Astrocyte (in vitro differentiated cells and primary cell): Measurements from ENCODE around the gene TRPC6.

ENCODE experiments used
- CTCF ChIP-seq: IDR thresholded peaks from 2 replicates; pipeline ENCODE4 v1.5.1; 2011; ENCODE audit warnings: low read depth, mild to moderate bottlenecking, inconsistent platforms, low read length, moderate library complexity; ENCODE audit not compliant: insufficient read depth
- EZH2 ChIP-seq: IDR thresholded peaks from 2 replicates; pipeline ENCODE4 v1.6.1; 2012; ENCODE audit warnings: mild to moderate bottlenecking, low read length, inconsistent platforms; ENCODE audit not compliant: insufficient read depth

GRCh38 chr11:101474666-101475065, 109.1 kb downstream of the TRPC6 start:
- TF ChIP-seq CTCF (no peak), EZH2 (no peak)
